Thyroid gland (tissue), 4 donors: Measurements from ENCODE around the gene TCF7L1. TPM values are rescaled to one million over a fixed set of nuclear protein-coding genes. Genes with fewer than 3 reads are reported as not detected.
A peak's percentile ranks its signal among the peaks of the same experiment; 100 is the strongest.

Experiments
- DNase-seq, 2 donors: peaks; one replicate each; pipeline ENCODE4 v3.0.0-alpha.2; 2019
- H3K27ac ChIP-seq, 3 donors: fragments of 200-600 bp; sonication (generic); 1 replicate in 2 of 3; 2 replicates in 1 of 3; pipeline ENCODE4 v1.5.1; 2016 to 2019; ENCODE audit warnings: mild to moderate bottlenecking in 1 of 3, moderate library complexity in 1 of 3
- H3K27me3 ChIP-seq: fragments of 200-600 bp; sonication (generic); one replicate; pipeline ENCODE4 v1.5.1; 2019
- H3K36me3 ChIP-seq, 2 donors: fragments of 200-600 bp; sonication (generic); one replicate each; pipeline ENCODE4 v1.5.1; 2016 to 2019
- H3K4me1 ChIP-seq, 2 donors: fragments of 200-600 bp; sonication (generic); one replicate each; pipeline ENCODE4 v1.5.1; 2017 to 2019
- H3K4me3 ChIP-seq, 3 donors: fragments of 200-600 bp; sonication (generic); replicated peaks in 1 of 3; 1 replicate in 2 of 3; 2 replicates in 1 of 3; pipeline ENCODE4 v1.5.1; 2016; ENCODE audit warnings: mild to moderate bottlenecking in 1 of 3
- H3K9me3 ChIP-seq: fragments of 200-600 bp; sonication (generic); one replicate; pipeline ENCODE4 v1.5.1; 2017
- POLR2A ChIP-seq, 2 donors: fragments of 450-650 bp; IDR thresholded peaks; one replicate each; pipeline ENCODE4 v1.6.1; 2017; ENCODE audit warnings: antibody characterized with exemption in 2 of 2, mild to moderate bottlenecking in 2 of 2, moderate library complexity in 1 of 2
- WGBS, 2 donors: methylation state at CpG; one replicate each; pipeline ENCODE4 v1.1.5; 2017; 5-methylcytosine and 5-hydroxymethylcytosine counted together
- intact Hi-C: fragments of 100-400 bp; cut with DNase I; formaldehyde crosslinking; loops from one replicate; pipeline ENCODE4 v1.15.1; 2023
- total RNA-seq, 4 donors: library from RNA; depleted of rRNA; stranded (reverse); fragments of >200 nt; gene quantifications; one replicate each; pipeline ENCODE4 v1.2.3, GENCODE V29; 2016
- TF ChIP-seq, protein P1 (sequence below), 6 experiments: fragments of 200-600 bp in 3 of 6; fragments of 450-650 bp in 3 of 6; sonication (generic) in 3 of 6; IDR thresholded peaks; one replicate each; pipeline ENCODE4 v1.5.1; 2016 to 2019; ENCODE audit warnings: antibody characterized with exemption in 6 of 6, mild to moderate bottlenecking in 2 of 6, inconsistent platforms in 1 of 6, moderate library complexity in 1 of 6

TCF7L1 gene
- total RNA-seq, 4 donors from 2014 or later = 3.1 to 12.1 (median 8.7) TPM

GRCh38 chr2:85259879-85260278, 126.7 kb downstream of the TCF7L1 start:
- DNase-seq = no peak
- Histone ChIP-seq H3K4me3 (no peak overlapping the region), H3K36me3 (no peaks in the 10 kb centered on the region), H3K4me1 (peaks cover 54 to 66% of the 10 kb centered on the region in 2 donors), H3K27me3 (no peaks in the 10 kb centered on the region), H3K9me3 (no peaks in the 10 kb centered on the region), H3K27ac (peak overlapping the region in 2 of 3 donors; percentile 81 to 93)
- WGBS, 2 donors = 69 to 79% methylated on average over 4 of the region's 4 CpGs
- intact Hi-C loops = no loop called here
- no peak for TF ChIP-seq POLR2A (IDR thresholded peaks at IDR 0.05)
- TF ChIP-seq, protein P1, sequence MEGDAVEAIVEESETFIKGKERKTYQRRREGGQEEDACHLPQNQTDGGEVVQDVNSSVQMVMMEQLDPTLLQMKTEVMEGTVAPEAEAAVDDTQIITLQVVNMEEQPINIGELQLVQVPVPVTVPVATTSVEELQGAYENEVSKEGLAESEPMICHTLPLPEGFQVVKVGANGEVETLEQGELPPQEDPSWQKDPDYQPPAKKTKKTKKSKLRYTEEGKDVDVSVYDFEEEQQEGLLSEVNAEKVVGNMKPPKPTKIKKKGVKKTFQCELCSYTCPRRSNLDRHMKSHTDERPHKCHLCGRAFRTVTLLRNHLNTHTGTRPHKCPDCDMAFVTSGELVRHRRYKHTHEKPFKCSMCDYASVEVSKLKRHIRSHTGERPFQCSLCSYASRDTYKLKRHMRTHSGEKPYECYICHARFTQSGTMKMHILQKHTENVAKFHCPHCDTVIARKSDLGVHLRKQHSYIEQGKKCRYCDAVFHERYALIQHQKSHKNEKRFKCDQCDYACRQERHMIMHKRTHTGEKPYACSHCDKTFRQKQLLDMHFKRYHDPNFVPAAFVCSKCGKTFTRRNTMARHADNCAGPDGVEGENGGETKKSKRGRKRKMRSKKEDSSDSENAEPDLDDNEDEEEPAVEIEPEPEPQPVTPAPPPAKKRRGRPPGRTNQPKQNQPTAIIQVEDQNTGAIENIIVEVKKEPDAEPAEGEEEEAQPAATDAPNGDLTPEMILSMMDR (IDR thresholded peaks at IDR 0.05) = no peak

DNA sequence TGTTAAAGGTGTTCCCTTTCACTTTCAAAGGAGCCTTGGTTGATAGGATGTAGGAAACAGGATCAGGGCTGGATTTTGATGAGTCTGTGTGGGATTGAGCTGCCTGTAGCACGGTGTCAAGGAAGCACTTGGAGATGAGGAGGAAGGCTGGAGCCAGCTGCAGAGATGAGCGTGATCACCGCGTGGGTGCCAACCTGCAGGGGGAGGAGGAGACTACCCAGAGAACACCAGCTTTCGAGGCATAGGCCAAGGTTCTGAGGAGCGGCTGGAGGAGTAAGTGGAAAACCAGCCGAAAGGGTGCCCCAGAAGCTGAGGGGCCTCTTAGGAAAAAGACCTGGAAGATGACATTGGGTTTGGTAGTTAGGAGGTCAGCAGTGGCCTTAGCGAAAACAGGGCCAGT, 130.4 kb downstream of the TCF7L1 start:
- Histone ChIP-seq H3K27me3 (no peaks in the 10 kb centered on the region), H3K27ac (no peak overlapping the region), H3K36me3 (no peaks in the 10 kb centered on the region), H3K4me1 (peaks cover 24 to 47% of the 10 kb centered on the region in 2 donors), H3K4me3 (no peak overlapping the region), H3K9me3 (no peaks in the 10 kb centered on the region)
- intact Hi-C loops = no loop called here
- DNase-seq = no peak
- TF ChIP-seq, protein P1 (IDR thresholded peaks at IDR 0.05) = no peak
- TF ChIP-seq POLR2A (IDR thresholded peaks at IDR 0.05) = no peak
- WGBS, 2 donors = 87 to 89% methylated on average over 8 of the region's 8 CpGs

- H3K9me3 ChIP-seq = no peaks in the 10 kb centered on the region
- no peak for DNase-seq
- H3K27ac ChIP-seq = peak overlapping the region in 2 of 3 donors; percentile 21 to 34
- 80 to 91% methylated on average over 3 of the region's 3 CpGs for WGBS, 2 donors
- no peak overlapping the region for H3K4me3 ChIP-seq
- H3K27me3 ChIP-seq = no peaks in the 10 kb centered on the region
- H3K36me3 ChIP-seq = no peaks in the 10 kb centered on the region
- intact Hi-C loops = no loop called here
- TF ChIP-seq POLR2A (IDR thresholded peaks at IDR 0.05) = no peak
- TF ChIP-seq, protein P1 (IDR thresholded peaks at IDR 0.05) = no peak
- H3K4me1 ChIP-seq = peaks cover 16 to 40% of the 10 kb centered on the region in 2 donors
Observed at GRCh38 chr2:85264471-85264870, 131.3 kb downstream of the TCF7L1 start.

GRCh38 chr2:85265304-85265703, 132.1 kb downstream of the TCF7L1 start:
- WGBS, 2 donors = 34 to 53% methylated on average over 7 of the region's 7 CpGs
- Histone ChIP-seq H3K27ac (peak overlapping the region in 2 of 3 donors; percentile 26 to 34), H3K27me3 (no peaks in the 10 kb centered on the region), H3K9me3 (no peaks in the 10 kb centered on the region), H3K36me3 (no peaks in the 10 kb centered on the region), H3K4me3 (no peak overlapping the region), H3K4me1 (peaks cover 21 to 40% of the 10 kb centered on the region in 2 donors)
- TF ChIP-seq, protein P1 (IDR thresholded peaks at IDR 0.05) = no peak
- no peak for TF ChIP-seq POLR2A (IDR thresholded peaks at IDR 0.05)
- peak in 1 of 2 donors; percentile 49 for DNase-seq
- intact Hi-C loops = no loop called here

- peak overlapping the region in 1 of 3 donors; percentile 2 for H3K27ac ChIP-seq
- H3K27me3 ChIP-seq = no peaks in the 10 kb centered on the region
- H3K36me3 ChIP-seq = no peaks in the 10 kb centered on the region
- WGBS, 2 donors = 59 to 63% methylated on average over 7 of the region's 7 CpGs
- DNase-seq = peak; percentile 64 to 67
- TF ChIP-seq POLR2A (IDR thresholded peaks at IDR 0.05) = no peak
- TF ChIP-seq, protein P1 (IDR thresholded peaks at IDR 0.05) = peak in 5 of 6 experiments; percentile 51 to 80 (median 56)
- no peak overlapping the region for H3K4me3 ChIP-seq
- H3K9me3 ChIP-seq = no peaks in the 10 kb centered on the region
- H3K4me1 ChIP-seq = peaks cover 26 to 45% of the 10 kb centered on the region in 2 donors
- intact Hi-C loops = no loop called here
Observed at GRCh38 chr2:85266146-85267041, 133.2 kb downstream of the TCF7L1 start.
